ENCODE data around the gene ATP2B1. TPM values are rescaled to one million over a fixed set of nuclear protein-coding genes. Genes with fewer than 3 reads are reported as not detected.

Gene ATP2B1
- total RNA-seq, 1 experiment from 2014 or later: 20.6 TPM

- H4K8ac ChIP-seq (replicated peaks; ENCODE audit: insufficient read length, low read depth, low read length): no peak overlapping the region
These were observed 43.7 kb upstream of the ATP2B1 start for GRCh38 chr12:89752341-89752740.

More at GRCh38 chr12:89752341-89752740, 43.7 kb upstream of the ATP2B1 start:
- H3K36me3 Mint-ChIP-seq (ENCODE audit: insufficient read depth in 1 of 3, low read depth in 3 of 3): no peaks in the 10 kb centered on the region
- H2BK120ac ChIP-seq (ENCODE audit: low read depth, low read length, poor library complexity, severe bottlenecking): no peak overlapping the region
- no peak overlapping the region for H2AK5ac ChIP-seq (ENCODE audit: insufficient read length, low read length)
- no peak overlapping the region for H2BK15ac ChIP-seq (ENCODE audit: low read depth, low read length)
- no peak overlapping the region for H3K27ac Mint-ChIP-seq
- no peak overlapping the region for H3K14ac ChIP-seq (ENCODE audit: insufficient read depth, low read length)
- no peak overlapping the region for H3K9ac ChIP-seq (ENCODE audit: extremely low read depth, insufficient read length, low read length)
- H2BK12ac ChIP-seq (ENCODE audit: insufficient read length, low read depth, low read length): no peak overlapping the region
- no peak overlapping the region for H3K4ac ChIP-seq (ENCODE audit: low read depth, low read length)
- no peak overlapping the region for H3K56ac ChIP-seq (ENCODE audit: insufficient read length, low read depth, low read length)
- H3K23me2 ChIP-seq (ENCODE audit: insufficient read length, low read depth, low read length, poor library complexity, severe bottlenecking): no peaks in the 10 kb centered on the region
- H2AFZ ChIP-seq (ENCODE audit: low read length): no peak overlapping the region
- H3K27ac ChIP-seq (ENCODE audit: insufficient read length, low read depth, low read length): no peak overlapping the region
- H3K27me3 Mint-ChIP-seq (ENCODE audit: low read depth): no peaks in the 10 kb centered on the region
- no peak overlapping the region for H3T11ph ChIP-seq (ENCODE audit: low read length)
- H4K91ac ChIP-seq (ENCODE audit: insufficient read length, low read depth, low read length): no peak overlapping the region
- H2BK5ac ChIP-seq (ENCODE audit: insufficient read length, low read length): no peak overlapping the region
- no peak overlapping the region for H3K23ac ChIP-seq (ENCODE audit: insufficient read length, low read depth, low read length)
- no peaks in the 10 kb centered on the region for H4K20me1 ChIP-seq (ENCODE audit: control insufficient read depth, insufficient read depth, insufficient read length)
- no peaks in the 10 kb centered on the region for H3K79me1 ChIP-seq (ENCODE audit: insufficient read depth, low read depth, low read length, poor library complexity, severe bottlenecking)
- H3K18ac ChIP-seq (ENCODE audit: insufficient read length, low read depth, low read length): no peak overlapping the region
- TF ChIP-seq CTCF (conservative IDR thresholded peaks at IDR 0.05): no peak
- no peaks in the 10 kb centered on the region for H3K4me1 Mint-ChIP-seq
- no peaks in the 10 kb centered on the region for H3K79me2 ChIP-seq (ENCODE audit: insufficient read depth, low read length)
- WGBS (ENCODE audit: extremely low coverage, insufficient read length, low lambda C conversion rate): no CpG with 5 or more reads among the region's 1 CpG
- no peak overlapping the region for H2BK20ac ChIP-seq (ENCODE audit: low read depth, low read length, poor library complexity, severe bottlenecking)
- no peaks in the 10 kb centered on the region for H3K9me3 ChIP-seq (ENCODE audit: control insufficient read depth, low read depth, low read length)
- no peak overlapping the region for H3K4me2 ChIP-seq (ENCODE audit: insufficient read depth, insufficient read length, low read length)
- DNase-seq: no peak
- no peaks in the 10 kb centered on the region for H3K4me1 ChIP-seq (ENCODE audit: insufficient read depth, low read length)
- no peaks in the 10 kb centered on the region; a peak in 1 of 5 replicates for H3K9me3 Mint-ChIP-seq
- no peaks in the 10 kb centered on the region for H3K27me3 ChIP-seq (ENCODE audit: insufficient read depth, low read length)
- no peak overlapping the region for H3K4me3 Mint-ChIP-seq
- no peak overlapping the region for H4K5ac ChIP-seq (ENCODE audit: insufficient read length, low read depth, low read length)
